ENCODE results near the gene SAFB2.

The SAFB2 gene

GRCh38 chr19:5637971-5638370 is 15.4 kb upstream of the SAFB2 start:
- no peak for FAIRE-seq
- TF ChIP-seq CTCF (IDR thresholded peaks at IDR 0.05; ENCODE audit: insufficient read depth, missing control alignments) = no peak
- DNase-seq (ENCODE audit: insufficient read length, low spot score) = no peak

- FAIRE-seq = no peak
- DNase-seq (ENCODE audit: insufficient read length, low spot score) = no peak
- TF ChIP-seq CTCF (IDR thresholded peaks at IDR 0.05; ENCODE audit: insufficient read depth, missing control alignments) = no peak
Observed at GRCh38 chr19:5635427-5635826, 12.9 kb upstream of the SAFB2 start.

GRCh38 chr19:5632657-5633056 is 10.1 kb upstream of the SAFB2 start:
- FAIRE-seq = no peak
- no peak for TF ChIP-seq CTCF (IDR thresholded peaks at IDR 0.05; ENCODE audit: insufficient read depth, missing control alignments)
- DNase-seq (ENCODE audit: insufficient read length, low spot score) = no peak

- DNase-seq (ENCODE audit: insufficient read length, low spot score) (no peak), FAIRE-seq (no peak)
- TF ChIP-seq CTCF (IDR thresholded peaks at IDR 0.05; ENCODE audit: insufficient read depth, missing control alignments) = no peak
Observed at GRCh38 chr19:5632241-5632612, 9.7 kb upstream of the SAFB2 start.

- no peak for DNase-seq (ENCODE audit: insufficient read length, low spot score)
- TF ChIP-seq CTCF (IDR thresholded peaks at IDR 0.05; ENCODE audit: insufficient read depth, missing control alignments) = no peak
- no peak for FAIRE-seq
Observed at GRCh38 chr19:5631567-5632240, 9.1 kb upstream of the SAFB2 start.

- no peak for TF ChIP-seq CTCF (IDR thresholded peaks at IDR 0.05; ENCODE audit: insufficient read depth, missing control alignments)
- DNase-seq (ENCODE audit: insufficient read length, low spot score) = no peak
- no peak for FAIRE-seq
Observed at GRCh38 chr19:5628919-5629481, 6.4 kb upstream of the SAFB2 start.

GRCh38 chr19:5628461-5628860 is 5.9 kb upstream of the SAFB2 start:
- TF ChIP-seq CTCF (IDR thresholded peaks at IDR 0.05; ENCODE audit: insufficient read depth, missing control alignments) = no peak
- DNase-seq (ENCODE audit: insufficient read length, low spot score) (no peak), FAIRE-seq (no peak)
